HG02763 (cell line): ENCODE results near the gene OGN.
"Not testable (repeated sequence)": the region's sequence is repeated elsewhere in the genome, so short reads cannot be mapped to it uniquely, and the experiment has no call there.

Source experiments
- ATAC-seq: cut with Tn5 transposase; IDR thresholded peaks from one replicate; pipeline ENCODE4 v1.9.1; 2021; ENCODE audit warnings: mild to moderate bottlenecking, moderate library complexity; ENCODE audit not compliant: unreplicated experiment

The OGN gene, protein sequence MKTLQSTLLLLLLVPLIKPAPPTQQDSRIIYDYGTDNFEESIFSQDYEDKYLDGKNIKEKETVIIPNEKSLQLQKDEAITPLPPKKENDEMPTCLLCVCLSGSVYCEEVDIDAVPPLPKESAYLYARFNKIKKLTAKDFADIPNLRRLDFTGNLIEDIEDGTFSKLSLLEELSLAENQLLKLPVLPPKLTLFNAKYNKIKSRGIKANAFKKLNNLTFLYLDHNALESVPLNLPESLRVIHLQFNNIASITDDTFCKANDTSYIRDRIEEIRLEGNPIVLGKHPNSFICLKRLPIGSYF

DNA sequence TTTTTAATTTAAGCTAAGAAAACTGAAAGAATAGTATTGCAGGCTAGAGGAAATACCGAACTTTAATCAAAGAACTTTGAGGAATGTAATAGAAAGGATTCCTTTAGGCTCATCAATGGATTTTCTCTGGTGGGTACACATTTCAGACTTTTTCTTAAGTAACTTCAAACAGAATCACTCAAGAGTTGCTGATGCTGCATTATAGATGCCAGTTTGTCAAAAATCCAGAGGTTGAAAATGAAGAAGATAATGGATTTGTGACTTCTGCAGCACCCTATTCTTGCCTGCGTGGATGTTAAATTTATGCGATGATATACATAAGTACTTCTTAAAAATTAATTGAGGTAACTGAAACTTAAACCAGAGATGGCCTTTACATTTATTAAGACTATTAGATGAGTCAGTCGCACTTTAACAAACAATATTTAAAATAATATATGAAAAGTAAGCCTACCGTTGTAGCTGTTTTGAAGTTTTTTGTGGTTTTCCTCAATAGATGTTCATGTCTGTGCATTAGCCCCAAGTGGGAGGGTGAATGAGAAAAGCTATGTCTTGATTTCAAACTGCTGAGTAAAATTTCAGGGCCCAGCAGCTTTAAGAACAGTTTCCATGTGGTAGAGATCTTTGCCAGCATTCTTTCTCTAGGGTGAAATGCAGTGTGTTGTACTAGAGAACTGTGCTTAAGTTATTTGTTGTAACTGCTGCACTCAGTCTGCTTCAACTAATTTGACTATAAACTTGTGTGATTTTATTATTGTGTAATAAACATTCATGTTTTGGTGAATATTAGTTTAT, at the start of gene OGN:
TSS of gene OGN (minus strand) at position 537 of the 795 bp plus-strand sequence. CDS start 1,171 bp downstream, outside the sequence.
- ATAC-seq: no peak

DNA sequence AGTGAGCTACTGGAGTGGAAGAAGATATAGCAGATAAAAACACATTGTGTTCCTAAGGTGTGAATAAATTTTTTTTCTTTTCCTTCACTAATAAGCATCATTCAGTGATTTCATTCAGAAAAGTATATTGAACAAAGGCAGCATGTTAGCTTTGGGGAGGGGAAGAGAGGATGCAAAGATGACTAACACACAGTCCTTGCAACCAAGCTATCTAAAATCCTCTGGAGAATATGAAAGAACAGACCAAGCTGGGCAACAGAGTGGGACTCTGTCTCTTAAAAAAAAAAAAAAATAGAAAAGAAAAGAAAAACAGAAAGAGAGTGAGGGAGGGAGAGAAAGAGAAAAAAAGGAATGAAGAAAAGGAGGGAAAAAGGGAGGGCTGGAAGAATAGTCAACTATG, 42.2 kb upstream of the OGN start:
- ATAC-seq: no peak

DNA sequence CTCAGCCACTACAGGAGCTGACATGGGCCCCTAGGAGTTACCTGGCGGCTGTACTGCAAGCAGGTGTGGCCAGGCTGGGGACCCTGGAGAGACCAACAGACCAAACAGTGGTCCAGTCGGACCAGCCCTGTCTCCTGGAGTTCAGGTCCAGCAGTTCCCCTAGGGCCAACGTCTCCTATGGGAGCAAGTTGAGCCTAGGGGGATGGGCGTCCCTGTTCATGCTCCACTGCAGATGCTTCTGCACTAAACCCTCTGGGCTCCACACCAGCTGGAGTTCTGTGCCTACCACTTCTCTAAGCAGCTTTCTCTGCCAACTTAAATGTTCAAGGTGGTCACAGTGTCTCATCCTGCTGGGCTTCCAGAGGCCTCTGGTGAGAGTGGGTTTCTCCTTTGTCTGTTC, 40.5 kb upstream of the OGN start:
- no peak for ATAC-seq

DNA sequence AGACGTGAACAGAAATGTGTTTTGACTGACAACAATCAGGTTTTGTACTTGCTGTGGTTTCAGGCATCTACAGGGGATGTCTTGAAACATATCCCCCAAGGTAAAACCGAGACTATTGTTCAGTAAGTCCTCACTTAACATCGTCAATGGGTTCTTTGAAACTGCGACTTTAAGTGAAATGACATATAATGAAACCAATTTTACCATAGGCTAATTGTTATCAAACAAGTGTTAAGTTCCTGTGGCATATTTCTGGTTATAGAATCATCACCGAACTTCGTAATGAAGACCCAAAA, 36.3 kb upstream of the OGN start:
- no peak for ATAC-seq

DNA sequence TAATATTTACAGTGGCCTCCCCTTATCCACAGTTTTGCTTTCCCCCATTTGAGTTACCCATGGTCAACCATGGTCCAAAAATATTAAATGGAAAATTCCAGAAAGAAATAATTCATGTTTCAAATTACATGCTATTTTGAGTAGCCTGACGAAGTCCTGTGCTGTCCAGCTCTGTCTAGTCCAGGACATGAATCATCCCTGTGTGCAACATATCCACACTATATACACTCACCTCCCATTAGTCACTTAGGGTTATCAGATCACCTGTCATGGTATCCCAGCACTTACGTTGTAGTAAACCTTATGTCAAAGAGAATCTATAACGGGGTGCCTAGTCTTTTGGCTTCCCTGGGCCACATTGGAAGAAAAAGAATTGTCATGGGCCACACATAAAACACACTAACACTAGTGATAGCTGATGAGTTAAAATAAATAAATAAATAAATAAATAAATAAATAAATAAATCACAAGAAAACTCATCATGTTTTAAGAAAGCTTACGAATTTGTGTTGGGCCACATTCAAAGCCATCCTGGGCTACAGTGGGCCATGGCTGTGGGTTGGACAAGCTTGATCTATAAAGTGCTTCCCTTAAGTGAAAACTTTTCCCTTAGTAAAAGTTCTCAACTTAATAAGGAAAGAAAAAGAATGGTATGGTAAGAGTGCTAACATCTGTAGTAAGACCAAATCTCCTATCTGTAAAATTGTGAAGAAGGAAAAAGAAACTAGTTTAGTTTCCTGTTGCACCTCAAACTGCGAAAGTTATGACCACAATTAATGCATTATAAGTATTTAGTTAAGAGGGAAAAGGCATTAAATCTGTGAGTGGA, 35.8 kb upstream of the OGN start:
- ATAC-seq: no peak

DNA sequence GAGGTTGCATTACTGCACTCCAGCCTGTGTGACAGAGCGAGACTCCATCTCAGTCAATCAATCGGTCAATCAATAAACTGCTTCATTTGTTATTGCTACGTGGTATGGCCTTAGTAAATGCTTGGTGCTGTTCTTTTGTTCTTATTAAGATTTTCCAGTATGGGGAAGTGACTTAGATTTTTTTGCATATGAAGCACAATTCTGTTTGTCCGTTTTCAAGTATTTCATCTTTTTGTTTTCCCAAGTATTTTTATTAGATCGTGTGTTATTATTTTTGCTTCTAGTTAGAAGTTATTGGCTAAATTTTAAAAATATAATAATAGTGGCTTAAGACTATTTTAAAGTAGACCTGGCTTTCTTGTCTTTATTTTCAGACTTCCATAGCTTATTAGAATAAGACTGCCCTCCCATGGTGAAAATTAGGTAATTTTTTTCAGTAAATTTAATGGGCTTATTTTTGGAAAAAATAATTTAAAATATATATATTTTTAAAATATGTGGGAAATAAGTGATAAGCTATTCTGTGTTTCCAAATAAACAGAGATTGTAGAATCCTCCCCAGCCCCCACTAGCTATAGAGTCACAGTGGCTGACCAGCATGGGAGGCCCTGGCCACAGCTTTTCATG, 34.6 kb upstream of the OGN start:
- no peak for ATAC-seq

DNA sequence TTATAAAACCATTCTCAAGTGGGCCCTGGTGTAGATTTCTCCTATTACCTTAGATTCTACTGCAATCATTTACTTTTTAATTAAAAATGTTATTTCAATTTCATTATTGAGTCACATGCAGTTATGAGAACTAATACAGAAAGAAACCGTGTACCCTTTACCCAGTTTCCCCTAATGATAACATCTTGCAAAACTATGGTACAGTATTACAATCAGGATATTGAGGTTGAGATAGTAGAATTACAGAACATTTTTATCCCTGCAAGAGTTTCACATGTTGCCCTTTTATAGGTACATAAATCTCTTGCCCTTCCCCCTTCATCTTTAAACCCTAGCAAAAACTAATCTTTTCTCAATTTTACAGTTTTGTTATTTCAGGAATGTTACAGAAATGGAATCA, 30.9 kb upstream of the OGN start:
- ATAC-seq: no peak

DNA sequence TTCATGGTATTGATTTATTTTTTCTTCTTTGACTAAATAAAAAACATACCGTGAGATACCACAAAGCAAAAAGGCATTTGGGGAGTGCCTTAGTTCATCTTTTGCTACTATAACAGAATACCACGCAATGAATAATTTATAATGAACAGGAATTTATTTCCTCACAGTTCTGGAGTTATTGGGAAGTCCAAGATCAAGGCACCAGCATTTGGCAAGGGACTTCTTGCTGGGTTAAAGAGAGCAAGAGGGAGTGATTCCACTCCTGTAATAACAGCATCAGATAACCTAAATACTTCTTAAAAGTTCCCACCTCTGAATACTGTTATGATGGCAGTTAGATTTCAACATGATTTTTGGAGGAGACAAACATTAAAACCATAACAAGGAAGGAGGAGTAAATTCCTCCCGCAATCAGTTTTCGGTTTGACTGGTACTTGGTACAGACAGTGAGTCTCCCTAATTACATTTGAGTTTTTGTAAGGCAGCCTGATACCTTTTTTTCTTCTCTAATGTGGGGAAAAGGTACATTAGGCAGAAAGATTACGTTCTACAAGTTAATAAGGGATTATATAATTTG, 28.7 kb upstream of the OGN start:
- no peak for ATAC-seq

DNA sequence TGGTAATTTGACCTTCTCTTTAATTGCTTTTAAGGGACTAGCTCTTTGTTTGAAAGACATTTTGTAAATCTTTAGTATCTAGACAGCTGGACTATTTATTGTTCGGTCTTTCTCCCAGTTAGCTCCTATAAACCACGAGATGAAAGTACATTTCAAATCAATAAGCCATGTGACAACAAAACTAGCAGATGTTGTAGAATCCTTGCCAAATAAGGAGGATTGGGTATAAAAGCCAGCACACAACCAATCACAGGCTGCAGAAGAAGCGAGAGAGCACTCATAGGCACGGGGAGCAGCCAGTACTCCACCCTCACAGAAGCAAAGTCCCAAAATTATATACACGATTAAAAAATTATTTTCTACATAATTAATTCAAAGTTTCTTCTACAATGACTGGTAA, 28.0 kb upstream of the OGN start:
- no peak for ATAC-seq

DNA sequence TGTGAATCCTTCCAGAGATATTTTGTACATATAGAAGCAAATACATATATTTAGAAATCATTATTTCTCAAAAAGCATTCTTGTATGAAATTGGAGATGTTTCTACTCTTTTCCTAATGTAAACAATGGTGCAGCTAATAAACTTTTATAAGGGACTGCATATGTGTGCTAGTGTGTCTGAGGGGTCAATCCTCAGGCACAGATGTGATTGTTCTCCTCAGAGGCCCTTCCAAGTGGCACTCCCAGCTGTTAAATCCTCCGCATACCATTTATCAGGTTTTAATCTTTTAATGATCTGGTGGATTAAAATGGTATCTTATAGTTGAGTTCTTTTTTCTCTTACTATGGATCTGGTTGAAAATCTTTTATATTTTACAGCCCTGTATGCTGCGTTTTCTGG, 25.5 kb upstream of the OGN start:
- ATAC-seq: no peak

DNA sequence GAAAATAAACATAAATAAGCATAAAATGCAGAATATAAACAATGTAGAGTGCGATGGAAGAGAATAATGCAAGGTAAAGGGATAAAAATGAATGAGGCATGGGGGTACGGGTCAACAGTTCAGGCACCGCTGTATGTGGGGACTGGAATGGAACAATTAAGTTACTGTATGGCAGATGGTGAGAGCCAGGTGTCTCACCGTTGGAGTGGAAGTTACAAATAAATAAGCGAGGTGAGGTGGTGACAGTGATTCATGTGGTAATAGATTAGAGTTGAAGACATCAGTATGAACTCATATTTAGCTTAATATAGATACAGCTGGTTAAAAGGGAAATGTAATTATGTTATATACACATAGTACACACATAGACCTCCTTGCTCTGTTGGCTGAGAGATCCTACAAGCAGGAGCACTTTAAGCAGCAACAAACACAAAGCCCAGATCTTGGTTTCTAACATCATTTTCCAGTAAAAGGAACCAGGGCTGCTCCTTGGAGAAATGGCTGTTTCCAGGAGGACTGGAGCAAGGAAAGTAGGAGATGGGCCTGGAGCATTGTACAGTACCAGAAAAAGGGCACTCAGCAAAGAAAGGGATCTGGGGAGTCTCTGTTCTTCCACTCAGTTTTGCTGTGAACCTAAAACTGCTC, 22.2 kb upstream of the OGN start:
- no peak for ATAC-seq

DNA sequence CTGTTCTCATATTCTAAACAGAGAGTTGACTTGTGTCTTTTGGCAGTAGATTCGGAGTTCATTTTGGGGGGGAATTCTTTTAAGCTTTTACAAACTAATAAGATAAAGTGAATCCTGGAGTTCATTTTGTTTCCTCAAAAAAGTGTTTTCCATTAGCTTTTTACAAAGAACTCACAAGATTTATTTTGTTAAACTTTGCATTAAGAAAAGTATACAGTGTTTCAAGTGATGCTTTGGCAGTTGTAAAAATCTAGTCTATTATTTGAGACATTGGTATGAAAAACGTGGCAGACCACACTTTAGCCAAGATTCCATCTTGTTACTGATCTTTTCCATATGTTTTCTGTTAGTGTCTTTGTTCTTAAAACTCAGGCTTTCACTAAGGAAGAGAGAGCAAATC, 21.1 kb upstream of the OGN start:
- ATAC-seq: no peak

DNA sequence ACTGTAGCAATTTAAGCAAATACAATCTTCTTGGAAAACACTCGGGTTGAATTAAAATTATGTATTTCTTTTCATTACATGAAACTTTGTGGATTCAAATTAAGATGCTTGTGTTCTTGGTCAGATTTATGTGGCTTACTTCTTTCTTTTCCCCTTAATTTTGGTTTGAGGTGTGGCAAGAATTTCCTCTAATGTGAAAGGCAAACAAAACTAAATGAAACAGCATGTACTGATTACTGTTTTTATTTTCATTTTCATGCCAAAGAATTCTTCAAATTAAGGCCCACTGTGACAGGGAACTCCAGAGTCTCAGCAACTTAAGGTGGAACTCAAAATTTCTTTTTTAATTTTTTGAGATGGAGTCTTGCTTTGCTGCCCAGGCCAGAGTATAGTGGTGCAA, 20.0 kb upstream of the OGN start, which contains the start of gene OMD:
TSS of gene OMD (minus strand) at position 132 of the 400 bp plus-strand sequence. CDS start 6,913 bp downstream, outside the sequence.
- no peak for ATAC-seq

DNA sequence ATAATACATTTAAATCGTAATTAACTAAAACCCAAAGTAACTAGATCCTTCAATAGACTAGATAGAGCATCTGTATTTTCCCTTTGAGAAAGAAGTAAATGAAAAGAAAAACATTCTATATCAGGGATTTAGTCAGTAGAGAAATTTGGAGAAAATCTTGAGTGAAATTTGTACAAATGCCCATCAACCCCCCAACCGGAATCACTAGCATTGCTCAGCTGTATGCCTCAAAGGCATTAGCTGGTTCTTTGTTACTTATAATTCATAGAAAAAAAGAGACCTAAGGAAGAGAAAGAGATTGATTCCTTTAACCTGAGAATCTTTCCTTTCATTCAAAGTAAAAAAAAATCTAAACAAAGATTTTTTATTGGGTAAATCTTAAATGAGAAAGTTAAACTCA, 19.2 kb upstream of the OGN start:
- ATAC-seq: no peak

DNA sequence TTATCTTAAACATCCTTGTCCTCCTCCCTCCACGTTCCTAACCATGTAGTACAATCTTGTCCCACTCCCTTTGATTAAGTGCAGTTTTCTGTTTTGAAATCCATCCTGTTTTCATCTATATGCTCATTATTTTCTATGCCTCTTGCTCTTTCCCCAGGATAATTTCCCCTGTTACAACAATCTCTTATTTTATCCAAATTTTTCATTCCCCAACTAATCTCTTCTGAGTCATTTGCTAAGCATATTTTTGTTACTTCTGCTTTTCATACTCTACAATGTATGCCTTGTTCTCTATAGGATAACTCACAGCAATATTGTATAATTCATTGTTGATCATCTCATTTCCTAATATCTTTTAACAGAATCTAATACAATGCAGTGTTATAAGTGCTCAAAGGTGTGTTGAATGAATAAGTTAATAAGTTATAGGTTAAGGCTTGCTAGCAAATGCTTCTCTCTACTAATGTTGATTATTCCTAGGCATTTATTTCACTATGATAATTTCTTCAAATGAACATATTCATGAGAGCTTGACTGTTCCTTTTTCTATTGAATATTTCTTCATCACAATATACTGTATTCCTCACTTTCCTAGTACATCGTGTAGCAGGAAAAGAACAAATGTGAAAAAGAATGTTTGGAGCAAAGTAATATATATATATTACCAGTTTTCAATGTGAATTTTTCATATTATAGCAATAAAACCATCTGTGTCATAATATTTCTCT, 18.4 kb upstream of the OGN start:
- no peak for ATAC-seq

DNA sequence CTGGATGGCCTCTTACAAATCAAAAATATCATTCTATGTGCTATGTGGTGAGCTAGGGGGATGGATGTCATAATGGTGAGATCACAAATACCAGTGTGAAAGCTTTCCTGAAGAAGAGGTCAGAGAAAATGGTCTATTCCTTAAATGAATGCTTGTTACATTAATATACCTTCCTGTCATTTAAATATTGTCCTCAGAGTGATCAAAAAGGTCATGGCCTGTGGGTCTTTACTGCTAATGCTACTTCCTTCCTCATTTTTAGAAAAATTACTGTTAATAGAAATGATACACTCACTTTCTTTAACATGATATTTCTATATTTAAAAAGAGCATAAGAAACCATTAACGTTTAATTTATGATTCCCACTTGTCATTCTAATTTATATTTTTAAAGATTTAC, 10.2 kb upstream of the OGN start:
- no peak for ATAC-seq

DNA sequence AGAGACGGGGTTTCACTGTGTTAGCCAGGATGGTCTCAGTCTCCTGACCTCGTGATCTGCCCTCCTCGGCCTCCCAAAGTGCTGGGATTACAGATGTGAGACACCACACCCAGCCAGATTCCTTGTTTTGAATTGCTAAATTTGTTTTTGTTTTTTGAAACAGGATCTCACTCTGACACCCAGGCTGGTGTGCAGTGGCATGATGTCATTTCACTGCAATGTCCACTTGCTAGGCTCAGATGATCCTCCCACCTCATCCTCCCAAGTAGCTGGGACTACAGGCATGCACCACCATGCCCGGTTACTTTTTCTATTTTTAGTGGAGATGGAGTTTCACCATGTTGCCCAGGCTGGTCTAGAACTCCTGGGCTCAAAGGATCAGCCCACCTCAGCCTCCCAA, 6.8 kb upstream of the OGN start:
- not testable (repeated sequence) for ATAC-seq

DNA sequence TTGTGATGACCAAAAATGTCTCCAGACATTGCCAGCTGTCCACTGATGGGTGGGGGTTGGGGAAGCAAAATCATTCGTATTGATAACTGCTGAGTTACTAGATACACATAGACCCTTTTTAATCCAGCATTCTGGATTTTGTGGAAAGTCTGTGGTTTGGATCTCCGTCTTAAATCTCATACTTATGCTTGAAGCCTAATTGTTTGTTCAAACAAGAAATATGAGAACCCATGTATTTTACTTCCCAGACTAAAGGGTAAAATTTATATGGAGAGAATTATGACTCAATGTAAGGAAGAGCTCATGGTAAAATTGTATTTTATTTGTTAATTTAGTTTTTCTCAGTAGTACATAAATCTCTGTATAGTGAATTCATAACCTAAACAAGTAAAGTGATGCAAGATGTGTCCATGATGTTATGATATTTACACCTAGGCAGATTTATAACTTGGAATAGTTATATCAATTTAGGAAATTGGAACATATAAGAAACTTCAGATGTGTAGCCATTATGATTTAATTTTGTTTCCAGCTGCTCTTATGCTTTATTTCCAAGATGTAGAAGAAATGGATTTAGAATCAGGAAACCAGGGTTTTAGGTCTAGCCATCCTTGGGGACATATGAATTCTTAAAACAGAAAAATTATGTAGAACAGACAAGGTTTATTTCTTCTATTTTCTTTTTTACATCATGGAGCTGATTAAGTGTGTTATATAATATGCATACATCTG, 4.5 kb upstream of the OGN start:
- no peak for ATAC-seq

DNA sequence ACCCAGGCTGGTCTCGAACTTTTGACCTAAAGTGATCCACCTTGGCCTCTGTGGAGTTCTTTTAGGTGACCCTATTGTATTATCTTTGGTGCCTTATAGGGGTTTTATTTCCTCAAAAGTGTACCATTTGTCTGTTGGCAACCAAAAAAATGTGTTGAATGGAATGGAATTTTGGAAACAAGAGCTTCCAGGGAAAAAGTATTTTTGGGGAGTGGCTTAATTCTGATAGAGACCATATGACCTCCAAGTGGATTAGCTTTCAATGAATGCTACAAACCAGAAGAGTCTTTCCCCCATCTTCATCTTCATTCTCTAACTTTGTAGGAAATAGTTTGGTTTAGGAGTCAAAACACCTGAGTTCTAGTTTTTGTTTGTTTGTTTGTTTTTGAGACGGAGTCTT, 3.4 kb upstream of the OGN start:
- no peak for ATAC-seq
